ENCODE measurements around the gene UGP2. TPM values are rescaled to one million over a fixed set of nuclear protein-coding genes. Genes with fewer than 3 reads are reported as not detected.

UGP2 gene
- total and polyA plus RNA-seq, 2 of the 8 experiments (the other 6 are each of a cell fraction or from before 2014, with no cell fraction given) = 278 to 956 TPM

- TF ChIP-seq SAP30 (IDR thresholded peaks at IDR 0.05; ENCODE audit: insufficient read depth, insufficient replicate concordance, low read length) (no peak), MAFK (IDR thresholded peaks at IDR 0.05; ENCODE audit: low read depth, low read length) (no peak), CTCF (IDR thresholded peaks at IDR 0.05; ENCODE audit: control extremely low read depth in 1 of 3, insufficient read depth in 1 of 3, low read depth in 1 of 3, low read length in 3 of 3) (peak; percentile 35 to 61 (median 42)), USF2 (IDR thresholded peaks at IDR 0.05; ENCODE audit: low read length) (no peak), CREB1 (IDR thresholded peaks at IDR 0.05) (no peak)
Measured at GRCh38 chr2:63888490-63889402, 47.0 kb downstream of the UGP2 start (continued).

Data from H1 (cell line).